Endothelial cell (in vitro differentiated cells): ENCODE measurements around the gene TMCC1. TPM values are rescaled to one million over a fixed set of nuclear protein-coding genes. Genes with fewer than 3 reads are reported as not detected.
"Not testable (repeated sequence)": the region's sequence is repeated elsewhere in the genome, so short reads cannot be mapped to it uniquely, and the experiment has no call there.

Experiments used
- DNase-seq: peaks from one replicate; pipeline ENCODE4 v3.0.0; 2021; ENCODE audit warnings: low spot score
- H3K27ac Mint-ChIP-seq: one replicate; pipeline ENCODE4 v1.8.0; 2021; ENCODE audit warnings: mixed read lengths, inconsistent platforms; ENCODE audit not compliant: unreplicated experiment
- H3K27me3 Mint-ChIP-seq: one replicate; pipeline ENCODE4 v1.8.0; 2021; ENCODE audit warnings: mild to moderate bottlenecking, moderate library complexity, mixed read lengths, inconsistent platforms; ENCODE audit not compliant: unreplicated experiment
- H3K36me3 Mint-ChIP-seq: one replicate; pipeline ENCODE4 v1.8.0; 2021; ENCODE audit warnings: mild to moderate bottlenecking, low read depth, mixed read lengths, inconsistent platforms; ENCODE audit not compliant: unreplicated experiment
- H3K4me1 Mint-ChIP-seq: one replicate; pipeline ENCODE4 v1.8.0; 2021; ENCODE audit warnings: mild to moderate bottlenecking, mixed read lengths, inconsistent platforms; ENCODE audit not compliant: unreplicated experiment
- H3K4me3 Mint-ChIP-seq: one replicate; pipeline ENCODE4 v1.8.0; 2021; ENCODE audit warnings: mild to moderate bottlenecking, mixed read lengths, inconsistent platforms; ENCODE audit not compliant: unreplicated experiment
- H3K9me3 Mint-ChIP-seq: one replicate; pipeline ENCODE4 v1.8.0; 2021; ENCODE audit warnings: mixed read lengths, inconsistent platforms; ENCODE audit not compliant: unreplicated experiment
- CTCF ChIP-seq: fragments of 200-600 bp; sonication (generic); IDR thresholded peaks from one replicate; pipeline ENCODE4 v1.5.0; 2021; ENCODE audit warnings: antibody characterized with exemption; ENCODE audit not compliant: unreplicated experiment
- total RNA-seq: library from RNA; stranded (reverse); fragmentation: NEBNext Ultra II Directional; extraction: Animal tissue kit (Norgen Biotek cat#: 25700); gene quantifications from one replicate; pipeline ENCODE4 v1.2.1, GENCODE V29; 2021; ENCODE audit not compliant: unreplicated experiment

The TMCC1 gene
- total RNA-seq, 1 donor from 2014 or later: 50.9 TPM

GRCh38 chr3:129701161-129701560 lies 192.3 kb downstream of the TMCC1 start:
- Mint-ChIP-seq H3K4me1 (peaks cover 6% of the 10 kb centered on the region), H3K27ac (no peak overlapping the region), H3K27me3 (peaks cover 5% of the 10 kb centered on the region), H3K4me3 (no peak overlapping the region), H3K9me3 (peaks cover 9% of the 10 kb centered on the region), H3K36me3 (peaks cover 19% of the 10 kb centered on the region)
- TF ChIP-seq CTCF: no peak
- no peak for DNase-seq

GRCh38 chr3:129699612-129700011 lies 193.9 kb downstream of the TMCC1 start:
- Mint-ChIP-seq H3K27ac (no peak overlapping the region), H3K4me1 (peaks cover 6% of the 10 kb centered on the region), H3K9me3 (peaks cover 9% of the 10 kb centered on the region), H3K4me3 (no peak overlapping the region), H3K27me3 (peaks cover 5% of the 10 kb centered on the region), H3K36me3 (peaks cover 30% of the 10 kb centered on the region)
- no peak for TF ChIP-seq CTCF
- no peak for DNase-seq

DNA sequence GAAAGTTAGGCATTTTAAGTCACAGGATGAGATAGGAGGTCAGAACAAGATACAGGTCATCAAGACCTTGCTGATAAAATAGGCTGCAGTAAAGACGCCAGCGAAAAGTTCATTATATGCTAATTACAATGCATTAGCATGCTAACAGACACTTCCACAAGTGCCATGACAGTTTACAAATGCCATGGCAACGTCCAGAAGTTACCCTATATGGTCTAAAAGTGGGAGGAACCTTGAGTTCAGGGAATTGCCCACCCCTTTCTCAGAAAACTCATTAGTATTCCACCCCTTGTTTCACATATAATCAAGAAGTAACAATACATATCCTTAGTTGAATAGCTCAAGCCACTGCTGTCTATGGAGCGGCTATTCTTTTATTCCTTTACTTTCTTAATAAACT lies 194.3 kb downstream of the TMCC1 start:
- Mint-ChIP-seq H3K36me3 (peaks cover 30% of the 10 kb centered on the region), H3K27me3 (peaks cover 5% of the 10 kb centered on the region), H3K4me3 (no peak overlapping the region), H3K9me3 (peaks cover 9% of the 10 kb centered on the region), H3K4me1 (peaks cover 6% of the 10 kb centered on the region), H3K27ac (peak overlapping the region; percentile 54)
- no peak for DNase-seq
- TF ChIP-seq CTCF: no peak

- TF ChIP-seq CTCF: no peak
- peaks cover 6% of the 10 kb centered on the region for H3K4me1 Mint-ChIP-seq
- DNase-seq: no peak
Measured at GRCh38 chr3:129697229-129697969, 196.1 kb downstream of the TMCC1 start.

GRCh38 chr3:129696430-129696829 lies 197.1 kb downstream of the TMCC1 start:
- Mint-ChIP-seq H3K4me3 (peak overlapping the region; percentile 17), H3K36me3 (peaks cover 30% of the 10 kb centered on the region)
- H3K27ac Mint-ChIP-seq, H3K27me3 Mint-ChIP-seq, H3K9me3 Mint-ChIP-seq, DNase-seq, H3K4me1 Mint-ChIP-seq: not testable (repeated sequence)

More at GRCh38 chr3:129697229-129697969, 196.1 kb downstream of the TMCC1 start:
- H3K27me3 Mint-ChIP-seq: peaks cover 3% of the 10 kb centered on the region
- peaks cover 30% of the 10 kb centered on the region for H3K36me3 Mint-ChIP-seq
- peaks cover 9% of the 10 kb centered on the region for H3K9me3 Mint-ChIP-seq
- no peak overlapping the region for H3K4me3 Mint-ChIP-seq
- peak overlapping the region; percentile 5 for H3K27ac Mint-ChIP-seq
